Karpas-422 (cell line): ENCODE measurements around the gene EVA1A. TPM values are rescaled to one million over a fixed set of nuclear protein-coding genes. Genes with fewer than 3 reads are reported as not detected.
A peak's percentile ranks its signal among the peaks of the same experiment; 100 is the strongest.

ENCODE experiments used
- DNase-seq: peaks from one replicate; pipeline ENCODE4 v3.0.0-alpha.2; 2015
- H2AFZ ChIP-seq: fragments of 200-600 bp; sonication (generic); 2 replicates; pipeline ENCODE4 v1.6.1; 2014; ENCODE audit warnings: antibody characterized with exemption, low read length, mixed read lengths
- H3K27ac ChIP-seq: fragments of 200-600 bp; sonication (generic); 2 replicates; pipeline ENCODE4 v1.5.1; 2014; ENCODE audit warnings: mild to moderate bottlenecking, low read length, moderate library complexity
- H3K27me3 ChIP-seq: fragments of 200-600 bp; sonication (generic); 2 replicates; pipeline ENCODE4 v1.6.1; 2014; ENCODE audit warnings: low read length, mixed read lengths
- H3K36me3 ChIP-seq: fragments of 200-600 bp; sonication (generic); 2 replicates; pipeline ENCODE4 v1.6.1; 2014; ENCODE audit warnings: low read length, mixed read lengths; ENCODE audit not compliant: insufficient read depth
- H3K4me1 ChIP-seq: fragments of 200-600 bp; sonication (generic); 2 replicates; pipeline ENCODE4 v1.6.1; 2014; ENCODE audit warnings: mild to moderate bottlenecking, low read length, mixed read lengths
- H3K4me2 ChIP-seq: fragments of 200-600 bp; sonication (generic); 2 replicates; pipeline ENCODE4 v1.6.1; 2014; ENCODE audit warnings: low read length, low read depth, mild to moderate bottlenecking; ENCODE audit not compliant: poor library complexity, severe bottlenecking
- H3K4me3 ChIP-seq: fragments of 200-600 bp; sonication (generic); 2 replicates; pipeline ENCODE4 v1.5.1; 2014; ENCODE audit warnings: mild to moderate bottlenecking, antibody characterized with exemption, low read length, mixed read lengths
- H3K79me2 ChIP-seq: fragments of 200-600 bp; sonication (generic); 2 replicates; pipeline ENCODE4 v1.6.1; 2014; ENCODE audit warnings: mild to moderate bottlenecking, low read length, mixed read lengths
- H3K9ac ChIP-seq: fragments of 200-600 bp; sonication (generic); 2 replicates; pipeline ENCODE4 v1.6.0; 2014; ENCODE audit warnings: low read length
- H3K9me2 ChIP-seq: fragments of 200-600 bp; sonication (generic), shearing (Covaris generic); replicated peaks from 2 replicates; pipeline ENCODE4 v1.6.0; 2014; ENCODE audit warnings: mild to moderate bottlenecking, low read length, moderate library complexity; ENCODE audit not compliant: insufficient read depth
- H3K9me3 ChIP-seq: fragments of 300-700, 200-600 bp; sonication (generic); 2 replicates; pipeline ENCODE4 v1.6.1; 2014; ENCODE audit warnings: low read length, mixed read lengths
- H4K20me1 ChIP-seq: fragments of 200-600 bp; sonication (generic); 2 replicates; pipeline ENCODE4 v1.6.1; 2014; ENCODE audit warnings: mild to moderate bottlenecking, antibody characterized with exemption, low read length, low read depth; ENCODE audit not compliant: insufficient read depth
- total RNA-seq: library from RNA; depleted of rRNA; stranded (reverse); fragments of >200 nt; shearing (Covaris generic); gene quantifications from 2 replicates; pipeline ENCODE4 v1.2.3, GENCODE V29; 2014; ENCODE audit warnings: low replicate concordance

The EVA1A gene
- total RNA-seq, 1 experiment from 2014 or later: not detected

DNA sequence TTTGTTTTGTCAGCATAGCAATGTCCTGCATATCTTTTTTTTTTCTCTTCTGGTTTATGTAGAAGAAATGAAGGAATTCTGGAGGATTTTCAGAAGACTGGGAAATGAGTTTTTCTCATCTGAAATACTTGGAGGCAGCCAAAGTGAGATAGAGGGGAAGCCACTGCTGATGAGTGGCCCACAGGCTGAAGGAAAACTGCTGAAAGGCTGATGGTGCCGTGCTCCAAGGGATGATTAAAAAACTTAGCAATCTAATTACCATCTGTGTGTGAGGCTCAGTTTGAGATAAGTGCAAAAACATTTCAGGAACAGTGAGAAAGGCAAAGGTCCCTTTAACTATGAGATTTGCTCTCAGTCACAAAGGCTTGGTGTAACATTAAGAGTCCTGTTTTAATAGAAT is 98.5 kb downstream of the EVA1A start:
- Histone ChIP-seq H3K4me1 (peaks cover 21% of the 10 kb centered on the region), H3K9me2 (no peaks in the 10 kb centered on the region), H4K20me1 (no peaks in the 10 kb centered on the region), H2AFZ (no peak overlapping the region), H3K27ac (no peak overlapping the region), H3K9ac (no peak overlapping the region), H3K4me3 (no peak overlapping the region), H3K9me3 (no peaks in the 10 kb centered on the region), H3K27me3 (no peaks in the 10 kb centered on the region), H3K79me2 (no peaks in the 10 kb centered on the region), H3K4me2 (no peak overlapping the region), H3K36me3 (no peaks in the 10 kb centered on the region)
- no peak for DNase-seq

DNA sequence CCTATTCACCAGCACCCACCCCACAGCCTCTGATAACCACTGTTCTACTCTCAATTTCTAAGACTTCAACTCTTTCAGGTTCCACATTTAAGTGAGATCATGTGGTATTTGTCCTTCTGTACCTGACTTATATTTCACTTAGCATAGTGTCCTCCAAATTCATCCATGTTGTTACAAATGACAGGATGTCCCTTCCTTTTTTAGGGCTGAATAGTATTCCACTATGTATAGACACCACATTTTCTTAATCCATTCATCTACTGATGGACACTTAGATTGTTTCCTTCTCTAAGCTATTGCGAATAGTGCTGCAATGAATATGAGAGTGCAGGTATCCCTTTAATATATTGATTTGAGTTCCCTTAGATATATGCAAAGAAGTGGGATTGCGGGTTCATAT is 100.1 kb downstream of the EVA1A start:
- no peak for DNase-seq
- no peak overlapping the region for H3K4me2 ChIP-seq
- no peaks in the 10 kb centered on the region for H3K27me3 ChIP-seq
- peaks cover 18% of the 10 kb centered on the region for H3K4me1 ChIP-seq
- H3K9me3 ChIP-seq: no peaks in the 10 kb centered on the region
- H3K36me3 ChIP-seq: no peaks in the 10 kb centered on the region
- no peak overlapping the region for H3K27ac ChIP-seq
- H3K9ac ChIP-seq: no peak overlapping the region
- no peaks in the 10 kb centered on the region for H3K9me2 ChIP-seq
- no peaks in the 10 kb centered on the region for H4K20me1 ChIP-seq
- no peak overlapping the region for H2AFZ ChIP-seq
- no peak overlapping the region for H3K4me3 ChIP-seq
- no peaks in the 10 kb centered on the region for H3K79me2 ChIP-seq

DNA sequence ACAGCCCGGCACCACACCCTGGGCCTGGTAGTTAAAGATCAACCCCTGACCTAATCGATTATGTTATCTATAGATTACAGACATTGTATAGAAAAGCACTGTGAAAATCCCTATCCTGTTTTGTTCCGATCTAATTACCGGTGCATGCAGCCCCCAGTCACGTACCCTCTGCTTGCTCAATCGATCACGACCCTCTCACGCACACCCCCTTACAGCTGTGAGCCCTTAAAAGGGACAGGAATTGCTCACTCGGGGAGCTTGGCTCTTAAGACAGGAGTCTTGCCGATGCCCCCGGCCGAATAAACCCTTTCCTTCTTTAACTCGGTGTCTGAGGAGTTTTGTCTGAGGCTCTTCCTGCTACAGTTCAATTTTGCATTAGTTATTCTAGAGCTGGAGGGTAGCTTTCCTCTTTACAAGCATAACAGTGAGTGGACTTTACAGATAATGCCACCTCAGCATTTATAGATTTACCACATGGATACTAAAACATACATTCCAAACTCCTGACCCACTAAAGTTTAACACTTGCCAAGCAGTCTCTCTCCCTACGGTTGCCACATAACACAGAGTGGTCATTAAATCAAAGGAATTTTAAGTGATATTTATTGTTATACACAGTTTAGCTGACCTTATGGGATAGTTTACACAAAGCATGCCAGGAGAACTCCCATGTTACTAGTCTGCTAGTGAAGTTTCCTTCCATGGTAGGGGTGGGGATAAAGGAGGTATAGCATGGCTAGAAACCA is 101.0 kb downstream of the EVA1A start:
- Histone ChIP-seq H3K36me3 (no peaks in the 10 kb centered on the region), H3K4me1 (peaks cover 14% of the 10 kb centered on the region), H3K9me3 (no peaks in the 10 kb centered on the region), H3K27ac (no peak overlapping the region), H3K27me3 (no peaks in the 10 kb centered on the region), H3K79me2 (no peaks in the 10 kb centered on the region), H3K4me2 (no peak overlapping the region), H3K9me2 (no peaks in the 10 kb centered on the region), H4K20me1 (no peaks in the 10 kb centered on the region), H3K4me3 (no peak overlapping the region), H2AFZ (no peak overlapping the region), H3K9ac (no peak overlapping the region)
- DNase-seq: no peak

DNA sequence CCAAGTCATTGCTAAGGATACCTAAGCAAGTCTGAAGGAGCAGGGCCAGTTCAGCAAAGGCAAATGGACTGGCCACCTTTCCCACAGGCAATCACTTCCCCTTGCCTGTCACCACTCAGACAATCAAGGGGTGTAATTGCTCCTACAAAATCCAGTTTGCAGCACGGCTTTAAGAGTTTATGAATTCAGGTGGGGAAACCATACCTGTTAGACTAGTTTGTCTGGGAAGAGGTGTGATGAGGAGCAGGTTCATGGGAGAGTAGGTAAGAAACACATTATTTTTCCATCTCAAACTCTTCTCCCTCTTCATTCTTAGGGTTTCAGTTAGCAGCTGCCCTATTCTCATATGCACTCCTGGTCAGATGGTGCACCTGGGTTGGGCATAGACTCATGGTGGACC is 102.5 kb downstream of the EVA1A start:
- H3K79me2 ChIP-seq: no peaks in the 10 kb centered on the region
- H4K20me1 ChIP-seq: no peaks in the 10 kb centered on the region
- H3K27me3 ChIP-seq: no peaks in the 10 kb centered on the region
- H3K9me2 ChIP-seq: no peaks in the 10 kb centered on the region
- peaks cover 18% of the 10 kb centered on the region for H3K4me1 ChIP-seq
- H2AFZ ChIP-seq: no peak overlapping the region
- no peak overlapping the region for H3K27ac ChIP-seq
- no peak overlapping the region for H3K4me3 ChIP-seq
- no peak overlapping the region for H3K4me2 ChIP-seq
- H3K9me3 ChIP-seq: no peaks in the 10 kb centered on the region
- no peak for DNase-seq
- H3K36me3 ChIP-seq: no peaks in the 10 kb centered on the region
- no peak overlapping the region for H3K9ac ChIP-seq

DNA sequence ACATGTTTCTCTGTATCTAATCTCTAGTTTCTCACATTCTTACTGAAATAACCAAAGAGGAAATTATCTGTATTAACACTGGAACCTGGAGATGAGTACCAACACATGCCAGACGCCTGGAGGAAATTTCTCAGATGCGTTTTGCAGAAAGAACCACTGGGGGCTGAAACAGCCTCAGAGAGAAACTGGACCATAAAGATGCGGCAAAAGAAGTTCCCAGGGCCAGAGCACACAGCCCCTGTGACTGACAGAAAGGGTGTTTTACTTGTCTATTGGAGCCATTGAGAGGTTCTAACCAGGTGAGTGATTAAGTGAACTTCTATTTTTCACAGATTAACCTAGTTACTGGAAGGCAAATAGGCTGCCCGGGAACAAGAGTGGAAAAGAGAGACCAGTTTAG is 103.9 kb downstream of the EVA1A start:
- H3K4me3 ChIP-seq: no peak overlapping the region
- H3K27me3 ChIP-seq: no peaks in the 10 kb centered on the region
- no peak overlapping the region for H3K27ac ChIP-seq
- no peaks in the 10 kb centered on the region for H3K79me2 ChIP-seq
- peak overlapping the region; percentile 33; the same call in 1 of the 2 replicates for H2AFZ ChIP-seq
- H3K9ac ChIP-seq: no peak overlapping the region
- H3K9me2 ChIP-seq: no peaks in the 10 kb centered on the region
- no peaks in the 10 kb centered on the region for H3K9me3 ChIP-seq
- H3K4me1 ChIP-seq: peaks cover 18% of the 10 kb centered on the region
- no peak overlapping the region for H3K4me2 ChIP-seq
- peak; percentile 53 for DNase-seq
- H4K20me1 ChIP-seq: no peaks in the 10 kb centered on the region
- no peaks in the 10 kb centered on the region for H3K36me3 ChIP-seq

DNA sequence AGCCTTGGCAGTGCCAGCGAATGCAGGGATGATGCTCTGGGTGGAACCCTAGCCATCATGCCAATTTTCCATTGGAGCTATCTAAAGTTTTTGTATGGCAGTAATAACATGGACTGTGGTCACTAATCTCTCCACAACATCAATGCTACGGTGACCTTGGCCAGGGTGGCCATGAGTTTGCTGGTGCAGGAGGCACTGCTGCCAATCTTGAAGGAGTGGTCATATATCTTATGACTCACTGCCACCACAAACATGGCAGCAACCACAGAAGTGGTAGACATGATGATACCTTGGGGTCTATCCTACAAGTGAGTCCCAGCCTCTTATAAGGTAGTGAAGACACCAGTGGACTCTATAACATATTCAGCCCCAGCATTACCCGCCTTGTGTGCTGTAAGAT is 104.6 kb downstream of the EVA1A start:
- H3K9me2 ChIP-seq: no peaks in the 10 kb centered on the region
- no peak for DNase-seq
- peaks cover 18% of the 10 kb centered on the region for H3K4me1 ChIP-seq
- no peaks in the 10 kb centered on the region for H3K27me3 ChIP-seq
- no peaks in the 10 kb centered on the region for H4K20me1 ChIP-seq
- H3K9me3 ChIP-seq: no peaks in the 10 kb centered on the region
- no peak overlapping the region for H3K9ac ChIP-seq
- no peak overlapping the region for H3K27ac ChIP-seq
- H2AFZ ChIP-seq: no peak overlapping the region
- H3K4me3 ChIP-seq: no peak overlapping the region
- H3K36me3 ChIP-seq: no peaks in the 10 kb centered on the region
- H3K4me2 ChIP-seq: no peak overlapping the region
- no peaks in the 10 kb centered on the region for H3K79me2 ChIP-seq

DNA sequence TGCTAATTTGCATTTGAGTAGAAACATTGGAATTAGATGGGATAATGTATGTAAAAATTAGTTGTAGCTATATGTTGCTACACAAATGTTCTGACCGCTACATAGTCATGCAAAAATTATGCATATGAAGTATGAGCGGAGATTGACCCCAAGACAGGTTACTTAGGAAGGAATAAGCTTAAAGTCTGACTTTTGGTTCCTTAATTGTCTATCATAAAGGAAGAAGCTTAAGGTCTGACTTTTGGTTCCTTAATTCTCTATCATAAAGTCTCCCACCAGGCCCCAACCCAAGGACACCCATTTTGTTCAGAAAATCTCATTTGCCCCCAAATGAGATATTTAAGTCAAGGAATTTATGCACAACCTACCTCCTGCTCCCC is 106.5 kb downstream of the EVA1A start:
- DNase-seq: peak; percentile 62
- H3K9me2 ChIP-seq: no peaks in the 10 kb centered on the region
- H3K27me3 ChIP-seq: no peaks in the 10 kb centered on the region
- no peaks in the 10 kb centered on the region for H4K20me1 ChIP-seq
- no peaks in the 10 kb centered on the region for H3K36me3 ChIP-seq
- H3K4me2 ChIP-seq: peak overlapping the region; percentile 22
- peaks cover 18% of the 10 kb centered on the region for H3K4me1 ChIP-seq
- no peaks in the 10 kb centered on the region for H3K9me3 ChIP-seq
- no peak overlapping the region for H2AFZ ChIP-seq
- no peaks in the 10 kb centered on the region for H3K79me2 ChIP-seq
- H3K9ac ChIP-seq: no peak overlapping the region
- no peak overlapping the region for H3K4me3 ChIP-seq
- no peak overlapping the region for H3K27ac ChIP-seq

DNA sequence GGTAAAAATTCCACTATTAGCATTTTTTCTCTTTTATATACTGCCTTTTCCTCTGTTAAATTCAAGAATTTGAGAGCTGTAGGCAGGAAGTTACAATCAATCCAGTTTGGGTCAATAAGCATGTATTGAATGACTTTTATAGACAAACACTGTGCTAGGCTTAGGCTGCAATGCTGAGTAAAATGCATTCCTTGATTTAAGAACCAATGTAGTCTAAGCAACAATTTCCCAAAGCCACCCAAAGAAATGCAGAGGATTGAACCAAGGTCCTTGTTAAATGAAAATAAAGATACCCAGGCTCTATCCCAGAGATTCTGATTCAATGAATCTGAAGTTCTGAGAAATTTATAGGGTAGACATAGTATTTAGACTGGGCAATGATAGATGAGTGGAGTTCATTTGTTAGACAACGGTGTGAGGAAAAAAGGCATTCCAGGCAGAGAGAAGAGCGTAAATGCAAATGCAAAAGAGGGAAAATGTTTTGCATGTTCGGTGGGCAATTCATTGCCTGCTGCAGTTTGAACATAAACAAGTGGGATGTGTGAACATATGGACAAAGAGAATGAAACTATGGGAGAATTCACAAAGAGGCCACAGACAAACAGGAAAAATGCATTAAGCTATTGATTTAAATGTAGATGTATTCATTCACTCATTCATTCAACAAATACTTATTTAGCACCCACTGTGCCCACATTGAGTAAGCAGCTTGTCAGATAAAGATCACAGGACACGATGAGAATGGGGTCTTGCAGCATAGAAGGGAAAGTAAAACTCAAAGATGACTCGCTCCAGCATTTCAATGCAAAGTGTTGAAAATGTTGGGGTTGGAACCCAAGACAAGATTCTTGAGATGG is 107.1 kb downstream of the EVA1A start:
- Histone ChIP-seq H3K27ac (no peak overlapping the region), H3K79me2 (no peaks in the 10 kb centered on the region), H2AFZ (no peak overlapping the region), H3K9ac (no peak overlapping the region), H3K4me1 (peaks cover 18% of the 10 kb centered on the region), H4K20me1 (no peaks in the 10 kb centered on the region), H3K9me3 (no peaks in the 10 kb centered on the region), H3K27me3 (no peaks in the 10 kb centered on the region), H3K9me2 (no peaks in the 10 kb centered on the region), H3K4me2 (peak overlapping the region; percentile 22), H3K36me3 (no peaks in the 10 kb centered on the region), H3K4me3 (no peak overlapping the region)
- no peak for DNase-seq
